GM19238 (cell line): ENCODE results near the gene TTLL12.
A peak's percentile ranks its signal among the peaks of the same experiment; 100 is the strongest.

Source experiments
- DNase-seq: peaks from one replicate; pipeline ENCODE4 v3.0.0; 2011; ENCODE audit warnings: low spot score; ENCODE audit not compliant: insufficient read length

The TTLL12 gene

DNA sequence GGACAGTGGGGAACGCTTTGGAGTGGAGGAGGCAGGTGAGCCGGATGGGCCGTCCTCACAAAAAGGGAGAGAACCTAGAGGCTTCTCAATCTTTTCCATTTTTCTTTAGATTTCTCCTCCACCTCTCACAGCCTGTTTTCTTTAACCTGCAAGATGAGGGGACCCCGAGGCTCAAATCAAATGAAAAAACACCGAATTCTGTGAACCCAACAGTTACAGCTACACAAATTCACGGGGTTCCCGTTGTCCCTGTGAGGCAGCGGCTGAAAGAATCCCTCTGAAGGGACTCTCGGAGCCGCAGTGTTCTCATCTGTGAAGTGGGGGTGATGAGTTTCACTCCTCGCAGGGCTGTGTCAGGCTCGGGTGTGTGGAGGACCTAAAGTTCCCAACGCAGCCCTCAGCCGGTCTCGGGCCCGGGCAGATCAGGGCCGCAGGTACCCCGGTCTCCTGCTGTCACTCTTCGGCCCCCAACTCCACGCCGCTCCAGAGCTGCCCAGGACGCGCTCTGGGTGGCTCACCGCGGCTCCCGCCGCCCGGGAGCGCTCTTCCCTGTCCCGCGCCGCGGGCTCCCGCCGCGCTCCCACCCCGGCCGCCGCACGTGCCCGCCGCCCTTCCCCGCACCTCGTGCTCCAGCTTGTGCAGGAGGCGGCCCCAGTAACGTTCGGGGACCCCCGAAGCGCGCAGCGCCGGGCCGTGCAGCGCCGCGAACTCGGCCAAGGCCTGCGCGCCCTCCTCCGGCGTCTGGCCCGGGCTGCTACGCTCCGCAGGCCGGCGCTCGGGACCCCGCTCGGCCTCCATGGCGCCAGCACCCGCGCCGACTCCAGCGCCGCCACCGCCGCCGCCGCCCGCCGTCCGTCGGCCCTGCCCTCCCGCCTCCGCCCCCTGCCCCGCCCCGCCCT is at the start of gene TTLL12:
TTLL12 (minus strand) TSS at position 863 of the 899 bp plus-strand sequence; CDS start at position 798, 65 bp downstream.
- DNase-seq: peak; percentile 89

GRCh38 chr22:43235445-43236409 is 48.8 kb upstream of the TTLL12 start:
- no peak for DNase-seq

- DNase-seq: no peak
Observed at GRCh38 chr22:43234264-43234988, 47.5 kb upstream of the TTLL12 start.

- no peak for DNase-seq
Observed at GRCh38 chr22:43233529-43233928, 46.6 kb upstream of the TTLL12 start.

- DNase-seq: no peak
Observed at GRCh38 chr22:43232445-43232844, 45.5 kb upstream of the TTLL12 start.

DNA sequence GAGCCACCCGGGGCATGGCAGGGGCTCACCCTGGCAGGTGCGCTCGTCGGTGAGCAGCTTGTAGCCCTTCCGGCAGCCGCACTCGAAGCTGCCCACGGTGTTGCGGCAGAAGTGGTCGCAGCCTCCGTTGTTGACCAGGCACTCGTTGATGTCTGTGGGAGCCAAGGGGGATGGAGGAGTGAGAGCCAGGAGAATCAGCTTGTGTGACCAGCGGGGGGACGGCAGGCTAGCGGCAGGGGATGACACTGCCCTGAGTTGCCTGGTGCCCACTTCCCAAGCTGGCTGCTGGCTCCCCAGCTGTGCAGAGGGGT is 44.7 kb upstream of the TTLL12 start:
- DNase-seq: no peak

DNA sequence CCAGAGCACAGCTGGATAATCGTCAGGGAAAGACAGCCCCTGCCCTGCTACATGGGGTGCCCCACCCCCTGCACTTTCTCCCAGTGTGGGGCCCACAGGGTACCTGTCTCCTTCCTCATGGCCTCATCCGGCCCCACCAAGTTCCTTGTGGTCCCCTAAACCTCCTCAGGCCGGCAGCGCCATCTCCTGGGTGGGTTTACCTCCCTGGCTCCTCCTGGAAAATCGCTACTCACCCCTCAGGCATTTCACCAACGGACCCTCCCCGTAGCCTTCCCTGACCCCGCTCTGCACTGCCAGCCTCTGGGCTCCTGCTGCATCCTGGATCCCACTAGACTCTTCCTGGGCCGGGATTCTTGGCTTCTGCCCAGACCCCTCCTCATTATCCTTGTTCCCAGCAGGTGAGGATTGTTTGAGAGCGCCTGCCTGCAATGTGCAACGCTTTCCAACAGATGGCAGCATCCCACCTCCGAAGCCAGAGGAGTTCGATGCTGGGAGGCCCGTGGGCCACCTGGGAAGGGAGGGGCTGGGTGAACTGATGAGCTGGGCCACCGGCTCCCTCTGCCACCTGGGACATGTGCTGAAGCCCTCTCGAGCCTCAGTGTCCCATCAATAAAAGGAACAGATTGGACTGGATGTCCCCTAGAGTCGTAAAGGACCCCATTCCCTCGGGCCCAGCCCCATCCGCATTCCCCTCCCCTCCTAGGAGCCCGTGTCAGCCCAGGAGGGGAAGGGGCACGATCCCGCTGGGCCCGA is 44.2 kb upstream of the TTLL12 start:
- peak; percentile 89 for DNase-seq

GRCh38 chr22:43230571-43230970 is 43.6 kb upstream of the TTLL12 start:
- no peak for DNase-seq

GRCh38 chr22:43228863-43229262 is 41.9 kb upstream of the TTLL12 start:
- no peak for DNase-seq

GRCh38 chr22:43228330-43228729 is 41.4 kb upstream of the TTLL12 start:
- DNase-seq: no peak

DNA sequence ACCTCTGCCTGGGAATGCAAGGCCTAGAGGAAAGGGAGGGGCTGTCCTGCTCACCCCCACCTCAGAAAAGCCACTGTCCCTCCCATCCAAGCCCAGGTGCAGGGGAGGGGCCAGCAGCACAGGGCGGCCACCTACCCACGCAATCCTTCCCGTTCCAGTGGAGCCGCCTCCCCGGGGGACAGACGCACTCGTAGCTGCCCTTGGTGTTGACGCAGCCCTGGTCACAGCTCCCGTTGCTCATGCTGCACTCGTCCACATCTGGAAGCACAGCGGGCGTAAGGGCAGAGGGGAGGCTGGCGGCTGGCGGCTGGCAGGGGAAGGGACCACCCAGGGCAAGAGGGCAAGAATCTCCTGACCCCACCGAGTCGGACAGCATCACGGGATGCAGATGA is 40.3 kb upstream of the TTLL12 start:
- no peak for DNase-seq

DNA sequence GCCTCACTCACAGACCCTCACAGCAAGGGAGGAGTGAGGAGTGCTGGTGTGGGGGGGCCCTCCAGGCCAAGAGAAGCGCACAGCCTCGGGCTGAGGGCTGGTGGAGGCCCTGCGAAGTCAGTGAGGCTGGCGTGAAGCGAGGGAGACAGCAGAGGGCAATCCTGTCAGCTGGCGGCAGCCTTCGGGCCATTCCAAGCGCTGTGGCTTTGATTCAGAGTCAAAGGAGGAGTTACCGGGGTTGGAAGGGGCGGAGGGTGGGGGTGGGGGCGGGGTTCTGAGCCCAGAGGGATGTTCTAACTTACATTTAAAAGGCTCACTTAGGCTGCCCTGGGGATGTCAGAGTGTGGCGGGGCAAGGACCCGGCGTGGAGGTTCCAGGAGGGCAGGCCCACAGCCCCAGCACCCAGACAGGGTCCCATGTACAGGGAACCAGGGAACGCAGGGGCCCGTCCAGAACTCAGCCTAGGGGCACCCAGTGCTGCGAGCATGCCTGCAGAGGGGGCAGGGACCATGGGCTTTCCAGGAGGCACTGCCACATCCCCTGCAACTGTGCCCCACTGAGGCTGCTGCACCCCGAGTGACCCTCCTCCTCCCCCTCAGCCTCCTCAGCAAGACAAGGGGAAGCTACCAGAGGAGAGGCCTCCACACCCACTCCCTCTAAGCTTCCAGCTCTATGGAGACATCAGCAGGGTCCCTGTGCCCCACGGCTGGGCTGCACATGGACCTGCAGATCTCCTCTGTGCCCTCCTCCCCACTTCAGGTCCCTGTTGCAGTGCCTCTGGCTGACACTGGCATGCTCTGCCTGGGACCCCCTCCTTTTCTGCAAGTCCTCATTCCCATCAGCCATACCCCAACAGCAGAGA is 39.7 kb upstream of the TTLL12 start:
- no peak for DNase-seq

DNA sequence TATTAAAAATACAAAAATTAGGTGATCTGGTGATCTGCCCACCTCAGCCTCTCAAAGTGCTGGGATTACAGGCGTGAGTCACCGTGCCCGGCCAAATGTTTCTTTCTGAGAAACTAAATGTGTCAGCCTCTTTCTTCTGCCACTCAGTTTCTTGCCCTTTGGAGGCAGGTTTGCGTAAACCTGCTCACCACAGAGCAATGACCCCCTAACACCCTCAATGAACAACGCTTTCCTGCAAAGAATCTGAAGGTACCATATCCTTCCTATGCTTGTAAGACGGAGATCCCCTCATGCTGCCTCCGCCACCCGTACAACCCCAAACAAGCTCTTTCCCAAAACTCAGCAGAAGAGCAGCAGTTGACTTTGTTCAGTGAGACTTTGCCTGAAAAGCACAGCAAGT is 38.7 kb upstream of the TTLL12 start:
- no peak for DNase-seq

GRCh38 chr22:43222987-43223386 is 36.1 kb upstream of the TTLL12 start:
- no peak for DNase-seq

DNA sequence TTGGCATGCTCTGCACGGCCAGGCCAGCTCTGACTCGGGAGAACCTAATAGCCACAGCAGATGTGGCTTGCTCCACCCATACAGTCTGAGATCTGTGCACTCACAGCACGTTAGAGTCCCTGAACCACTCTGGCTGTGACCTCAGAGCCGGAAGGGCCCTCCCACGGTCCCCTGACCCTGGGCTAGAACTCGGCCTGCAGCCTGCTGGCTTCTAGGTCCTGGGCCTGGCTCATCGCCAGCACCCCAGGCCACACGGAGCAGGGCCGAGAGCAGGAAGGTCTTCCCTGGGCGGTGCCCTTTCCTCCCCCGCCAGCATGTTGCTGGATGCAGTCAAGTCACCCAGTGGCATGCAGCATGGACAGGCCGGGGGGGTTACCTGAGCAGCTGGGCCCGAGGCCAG is 35.3 kb upstream of the TTLL12 start:
- DNase-seq: no peak

GRCh38 chr22:43220625-43221380 is 33.9 kb upstream of the TTLL12 start:
- DNase-seq: no peak

DNA sequence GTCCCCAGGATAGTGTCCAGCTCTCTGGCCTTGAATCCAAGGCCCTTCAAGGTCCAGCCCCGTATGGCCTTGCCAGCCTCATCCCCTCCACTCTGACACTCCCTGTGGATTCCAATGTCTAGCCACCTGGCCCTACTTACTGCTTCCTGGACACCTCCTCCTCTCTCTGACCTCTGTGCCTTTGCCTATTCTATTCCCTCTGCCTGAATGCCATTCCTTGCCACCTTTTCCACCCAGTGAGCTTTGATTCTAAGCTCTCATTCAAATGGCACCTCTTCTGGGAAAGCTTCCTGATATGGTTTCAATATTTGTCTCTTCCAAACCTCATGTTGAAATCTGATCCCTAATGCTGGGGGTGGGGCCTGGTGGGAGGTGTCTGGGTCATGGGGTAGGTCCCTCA is 31.9 kb upstream of the TTLL12 start:
- DNase-seq: no peak

DNA sequence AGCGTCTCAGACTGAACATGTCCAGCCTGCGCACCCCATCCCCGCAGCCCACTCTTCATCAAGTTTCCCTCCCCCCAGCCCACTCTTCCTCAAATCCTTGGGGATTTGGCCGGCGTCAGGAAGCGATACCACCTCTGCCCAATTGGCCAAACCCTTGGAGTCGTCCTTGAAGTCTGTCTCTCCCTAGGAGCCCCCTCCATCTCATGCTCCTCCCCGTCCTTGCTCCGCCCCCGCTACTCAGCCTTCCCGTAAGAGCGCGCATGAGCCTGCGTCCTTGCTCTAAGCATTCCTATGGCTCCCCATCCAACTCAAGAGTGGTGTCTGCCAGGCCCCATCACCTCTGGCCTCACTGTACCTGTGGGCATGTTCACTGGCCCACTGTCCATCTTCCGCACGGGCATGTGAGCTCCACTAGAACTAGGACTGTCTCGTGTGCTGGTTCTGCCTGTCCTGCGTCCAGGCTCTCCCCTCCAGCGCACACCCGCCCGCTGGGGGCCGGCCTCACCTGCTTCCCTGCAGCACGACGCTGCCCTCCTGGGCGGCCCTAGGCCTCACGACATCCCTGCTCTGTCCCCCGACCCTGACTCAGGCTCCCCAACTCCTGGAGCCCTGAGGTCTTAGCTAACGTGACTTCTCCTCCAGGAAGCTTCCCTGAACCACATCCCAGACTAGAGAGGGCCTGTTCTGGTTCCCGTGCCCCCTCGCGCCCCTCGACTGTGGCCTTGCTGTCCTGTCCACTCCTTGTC is 30.5 kb upstream of the TTLL12 start:
- no peak for DNase-seq

DNA sequence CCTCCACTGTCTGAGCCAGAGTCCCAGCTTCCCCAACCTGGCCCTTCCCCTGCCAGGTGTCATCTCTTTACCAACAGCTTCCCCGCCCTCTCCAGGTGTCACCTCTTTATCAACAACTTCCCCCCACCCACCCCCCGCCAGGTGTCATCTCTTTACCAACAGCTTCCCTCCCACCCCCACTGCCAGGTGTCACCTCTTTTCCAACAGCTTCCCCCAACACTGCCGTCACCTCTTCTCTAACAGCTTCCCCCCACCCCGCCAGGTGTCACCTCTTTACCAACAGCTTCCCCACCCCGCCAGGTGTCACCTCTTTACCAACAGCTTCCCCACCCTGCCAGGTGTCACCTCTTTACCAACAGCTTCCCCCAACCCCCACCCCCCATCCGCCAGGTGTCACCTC is 29.8 kb upstream of the TTLL12 start:
- no peak for DNase-seq
